Testis (tissue), 2 donors: ENCODE results near the gene RAP1GDS1.

Source experiments
- POLR2A ChIP-seq: fragments of 450-650 bp; IDR thresholded peaks from one replicate; pipeline ENCODE4 v1.6.1; 2017; ENCODE audit warnings: antibody characterized with exemption, mild to moderate bottlenecking, moderate library complexity
- TF ChIP-seq, protein P1 (sequence below), 3 experiments: fragments of 450-650 bp in 2 of 3; fragments of 200-600 bp in 1 of 3; sonication (generic) in 1 of 3; IDR thresholded peaks; one replicate each; pipeline ENCODE4 v1.5.1; 2016 to 2019; ENCODE audit warnings: antibody characterized with exemption in 3 of 3, mild to moderate bottlenecking in 2 of 3, moderate library complexity in 1 of 3

GRCh38 chr4:98232202-98232601, 29.0 kb upstream of the RAP1GDS1 start:
- TF ChIP-seq, protein P1, sequence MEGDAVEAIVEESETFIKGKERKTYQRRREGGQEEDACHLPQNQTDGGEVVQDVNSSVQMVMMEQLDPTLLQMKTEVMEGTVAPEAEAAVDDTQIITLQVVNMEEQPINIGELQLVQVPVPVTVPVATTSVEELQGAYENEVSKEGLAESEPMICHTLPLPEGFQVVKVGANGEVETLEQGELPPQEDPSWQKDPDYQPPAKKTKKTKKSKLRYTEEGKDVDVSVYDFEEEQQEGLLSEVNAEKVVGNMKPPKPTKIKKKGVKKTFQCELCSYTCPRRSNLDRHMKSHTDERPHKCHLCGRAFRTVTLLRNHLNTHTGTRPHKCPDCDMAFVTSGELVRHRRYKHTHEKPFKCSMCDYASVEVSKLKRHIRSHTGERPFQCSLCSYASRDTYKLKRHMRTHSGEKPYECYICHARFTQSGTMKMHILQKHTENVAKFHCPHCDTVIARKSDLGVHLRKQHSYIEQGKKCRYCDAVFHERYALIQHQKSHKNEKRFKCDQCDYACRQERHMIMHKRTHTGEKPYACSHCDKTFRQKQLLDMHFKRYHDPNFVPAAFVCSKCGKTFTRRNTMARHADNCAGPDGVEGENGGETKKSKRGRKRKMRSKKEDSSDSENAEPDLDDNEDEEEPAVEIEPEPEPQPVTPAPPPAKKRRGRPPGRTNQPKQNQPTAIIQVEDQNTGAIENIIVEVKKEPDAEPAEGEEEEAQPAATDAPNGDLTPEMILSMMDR (IDR thresholded peaks at IDR 0.05): no peak
- TF ChIP-seq POLR2A: no peak
